Kidney epithelial cell (primary cell): Measurements from ENCODE around the gene ATP6V1B1. TPM values are rescaled to one million over a fixed set of nuclear protein-coding genes. Genes with fewer than 3 reads are reported as not detected.

Experiments
- DNase-seq: peaks from one replicate; pipeline ENCODE4 v3.0.0-alpha.2; 2010; ENCODE audit warnings: low read depth
- H3K27me3 ChIP-seq: 2 replicates; pipeline ENCODE4 v1.6.0; 2011; ENCODE audit warnings: low read length; ENCODE audit not compliant: control insufficient read depth, insufficient read depth
- H3K36me3 ChIP-seq: 2 replicates; pipeline ENCODE4 v1.5.1; 2011; ENCODE audit warnings: low read length; ENCODE audit not compliant: control insufficient read depth, insufficient read depth
- H3K4me3 ChIP-seq: 2 replicates; pipeline ENCODE4 v1.5.1; 2011; ENCODE audit warnings: low read depth, mild to moderate bottlenecking, control low read depth, low read length
- CTCF ChIP-seq: IDR thresholded peaks from 2 replicates; pipeline ENCODE4 v1.5.1; 2011; ENCODE audit warnings: mild to moderate bottlenecking, moderate library complexity, low read length, control low read depth, inconsistent platforms; ENCODE audit not compliant: insufficient read depth, poor library complexity, severe bottlenecking
- total RNA-seq: library from RNA; depleted of rRNA; stranded (reverse); fragments of >200 nt; gene quantifications from 2 replicates; pipeline ENCODE4 v1.2.3, GENCODE V29; 2015

ATP6V1B1 gene
- total RNA-seq, 1 donor from 2014 or later, result not detected

GRCh38 chr2:70926042-70926441, 9.7 kb upstream of the ATP6V1B1 start:
- peaks cover 5% of the 10 kb centered on the region for H3K27me3 ChIP-seq
- no peak overlapping the region for H3K4me3 ChIP-seq
- TF ChIP-seq CTCF, result no peak
- H3K36me3 ChIP-seq, result no peaks in the 10 kb centered on the region
- no peak for DNase-seq

- Histone ChIP-seq H3K4me3 (no peak overlapping the region), H3K27me3 (peaks cover 4% of the 10 kb centered on the region), H3K36me3 (no peaks in the 10 kb centered on the region)
- no peak for TF ChIP-seq CTCF
- DNase-seq, result no peak
Measured at GRCh38 chr2:70927138-70927537, 8.6 kb upstream of the ATP6V1B1 start.

DNA sequence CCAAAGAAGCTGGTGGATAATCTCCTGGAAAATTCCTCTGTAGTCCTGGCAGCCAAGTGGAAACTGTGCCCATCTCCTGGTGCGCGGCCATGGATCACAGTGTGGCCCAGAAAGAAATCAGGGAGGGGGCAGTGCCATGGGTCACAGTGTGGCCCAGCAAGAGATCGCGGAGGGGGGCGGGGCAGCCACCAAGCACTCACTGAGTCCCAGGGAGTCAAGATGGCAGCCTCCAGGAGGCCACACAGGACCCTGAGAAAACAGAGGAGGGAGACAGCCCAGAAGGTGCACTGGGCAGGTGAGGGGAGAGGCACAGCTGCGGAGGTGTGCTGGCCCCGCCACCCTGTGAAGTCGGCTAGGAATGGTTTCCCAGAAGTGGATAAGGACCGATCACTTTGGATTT, 8.1 kb upstream of the ATP6V1B1 start:
- DNase-seq, result no peak
- no peaks in the 10 kb centered on the region for H3K36me3 ChIP-seq
- TF ChIP-seq CTCF, result no peak
- peaks cover 3% of the 10 kb centered on the region for H3K27me3 ChIP-seq
- no peak overlapping the region for H3K4me3 ChIP-seq

DNA sequence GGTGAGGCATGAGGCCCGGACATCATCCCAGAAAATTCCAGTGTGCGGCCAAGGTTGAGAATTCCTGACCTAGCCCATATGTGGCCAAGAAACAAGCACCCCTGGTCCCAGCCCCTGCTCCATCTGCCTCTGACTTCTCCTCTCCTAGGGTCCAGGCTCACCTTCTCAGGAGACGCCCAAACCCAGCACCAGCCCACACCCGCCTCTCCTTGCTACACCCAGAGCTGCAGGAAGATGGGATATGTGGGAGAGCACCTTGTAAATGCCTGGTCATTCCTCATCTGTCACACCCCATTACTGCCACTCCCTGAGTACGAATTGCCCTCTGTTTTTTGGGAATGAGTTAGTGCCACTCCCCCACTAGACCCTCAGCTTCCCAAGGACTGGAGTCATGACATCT, 7.3 kb upstream of the ATP6V1B1 start:
- H3K36me3 ChIP-seq, result no peaks in the 10 kb centered on the region
- no peak overlapping the region for H3K4me3 ChIP-seq
- peaks cover 6% of the 10 kb centered on the region for H3K27me3 ChIP-seq
- no peak for DNase-seq
- no peak for TF ChIP-seq CTCF

DNA sequence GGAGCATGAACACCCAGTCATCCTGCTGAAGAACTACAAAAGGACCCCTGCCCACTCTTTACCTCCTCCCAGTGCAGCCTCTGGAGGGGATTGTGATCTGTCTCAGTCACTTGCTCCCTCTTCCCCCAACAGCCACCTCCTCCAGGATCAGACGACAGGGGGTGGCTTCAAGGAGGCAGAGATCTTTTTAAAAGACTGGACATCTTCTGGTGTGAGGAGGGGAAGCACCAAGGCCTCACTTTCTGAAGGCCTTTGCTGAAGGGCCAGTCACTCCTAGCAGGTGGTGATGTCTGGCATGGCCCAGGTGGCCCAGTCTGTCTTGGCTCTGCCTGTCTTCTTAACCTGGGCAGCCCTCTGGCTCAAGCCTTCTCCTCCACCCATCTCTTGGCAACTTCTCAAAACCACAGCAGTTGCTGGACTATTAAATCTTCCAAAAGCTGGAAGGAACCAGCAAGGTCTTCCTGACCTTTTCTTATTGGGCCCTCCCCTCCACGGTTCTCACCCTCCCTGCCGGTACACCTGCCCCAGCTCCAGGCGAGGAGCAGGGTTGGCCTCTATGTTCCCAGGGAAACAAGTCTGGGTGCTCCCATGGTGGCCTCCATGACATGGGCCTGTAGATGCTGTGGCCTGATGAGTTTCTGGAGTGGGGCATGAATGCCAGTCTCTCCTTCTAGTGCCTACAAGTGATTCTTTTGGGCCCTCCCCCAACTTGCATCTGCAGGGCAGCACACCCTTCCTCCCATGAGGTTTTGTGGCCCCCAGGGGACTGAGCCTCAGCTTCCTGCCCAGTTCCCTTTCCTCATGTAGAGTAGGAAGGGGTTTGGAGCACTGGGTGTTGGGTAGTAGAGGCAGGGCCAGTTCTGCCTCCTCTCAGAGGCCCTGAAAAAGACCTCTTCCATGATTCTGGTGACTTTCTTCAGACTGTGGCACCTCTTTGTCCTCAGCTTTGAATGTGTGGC, 5.0 kb upstream of the ATP6V1B1 start:
- Histone ChIP-seq H3K4me3 (no peak overlapping the region), H3K27me3 (peaks cover 20% of the 10 kb centered on the region), H3K36me3 (no peaks in the 10 kb centered on the region)
- no peak for TF ChIP-seq CTCF
- DNase-seq, result no peak
